GM19025 (cell line): ENCODE data around the gene GARIN5B.
"Not testable (repeated sequence)": the region's sequence is repeated elsewhere in the genome, so short reads cannot be mapped to it uniquely, and the experiment has no call there.

Source experiments
- ATAC-seq: cut with Tn5 transposase; IDR thresholded peaks from one replicate; pipeline ENCODE4 v1.9.1; 2021; ENCODE audit warnings: mild to moderate bottlenecking, low read depth, moderate library complexity; ENCODE audit not compliant: unreplicated experiment

GARIN5B gene

DNA sequence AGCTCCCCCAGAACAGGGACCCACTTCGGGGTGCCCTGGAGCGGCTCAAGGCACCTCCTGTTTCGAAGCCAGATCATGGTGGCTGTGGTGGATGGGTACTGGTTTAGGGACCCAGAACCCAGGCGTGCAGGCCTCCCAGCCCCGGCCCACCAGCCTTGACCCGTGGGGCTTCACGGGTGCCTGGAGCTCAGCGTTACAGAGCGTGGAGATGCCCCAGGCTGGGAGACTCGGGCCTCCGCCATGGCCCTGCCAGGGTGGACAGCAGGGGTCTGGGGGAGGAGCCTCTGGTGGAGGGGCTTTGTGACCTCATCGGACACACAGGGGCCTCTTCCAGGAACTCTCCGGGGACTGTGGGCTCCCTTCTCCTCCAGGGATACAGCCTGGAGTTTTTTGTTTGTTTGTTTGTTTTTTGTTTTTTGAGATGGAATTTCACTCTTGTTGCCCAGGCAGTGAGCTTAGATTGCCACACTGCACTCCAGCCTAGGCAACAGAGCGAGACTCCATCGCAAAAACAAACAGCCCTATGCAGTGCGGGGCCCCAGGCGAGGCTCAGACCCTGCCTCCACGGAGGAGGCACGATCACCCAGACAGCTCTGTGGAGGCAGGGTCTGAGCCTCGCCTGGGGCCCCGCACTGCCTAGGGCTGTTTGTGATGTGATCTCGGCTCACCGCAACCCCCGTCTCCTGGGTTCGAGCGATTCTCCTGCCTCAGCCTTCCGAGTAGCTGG is at the start of gene GARIN5B:
Gene GARIN5B, minus strand, starts transcription at position 271 of the 727 bp plus-strand sequence. Its CDS starts 194 bp downstream, at position 77.
- ATAC-seq: no peak

DNA sequence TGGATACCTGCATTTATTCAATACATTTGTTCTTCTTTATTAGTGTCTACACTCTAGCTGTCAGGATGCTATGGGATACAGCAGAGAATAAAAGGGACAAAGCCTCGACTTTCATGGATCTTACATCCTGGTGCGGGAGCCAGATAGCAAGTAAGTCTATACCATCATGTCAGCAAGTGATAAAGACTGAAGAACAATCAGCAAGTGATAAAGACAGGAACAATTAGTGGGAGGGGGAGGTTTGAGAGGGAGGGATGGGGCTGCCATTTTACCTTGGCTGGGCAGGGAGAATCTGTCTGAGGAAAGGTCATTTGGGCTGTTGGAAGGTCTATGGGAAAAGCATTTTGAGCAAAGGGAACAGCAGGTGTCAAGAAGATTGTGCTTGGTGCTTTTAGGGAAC is 47.1 kb upstream of the GARIN5B start:
- no peak for ATAC-seq

- not testable (repeated sequence) for ATAC-seq
Observed at GRCh38 chr19:55409179-55409578, 46.1 kb upstream of the GARIN5B start.

DNA sequence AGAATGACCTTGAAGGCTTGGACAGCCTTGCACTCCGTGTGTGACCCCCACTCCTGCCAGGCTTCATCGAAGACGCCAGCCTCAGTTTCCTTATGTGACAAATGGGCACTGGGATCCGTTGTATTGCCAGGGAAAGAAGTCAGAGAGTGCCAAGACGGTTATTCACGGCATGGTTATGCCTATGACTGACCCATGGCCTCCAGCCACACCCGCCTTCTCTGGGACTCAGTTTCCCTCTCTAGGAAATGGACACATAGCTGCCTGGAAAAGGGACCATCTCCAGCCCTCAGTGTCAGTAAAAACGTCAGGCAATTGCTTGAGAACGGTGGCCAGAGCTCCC is 45.4 kb upstream of the GARIN5B start:
- no peak for ATAC-seq

DNA sequence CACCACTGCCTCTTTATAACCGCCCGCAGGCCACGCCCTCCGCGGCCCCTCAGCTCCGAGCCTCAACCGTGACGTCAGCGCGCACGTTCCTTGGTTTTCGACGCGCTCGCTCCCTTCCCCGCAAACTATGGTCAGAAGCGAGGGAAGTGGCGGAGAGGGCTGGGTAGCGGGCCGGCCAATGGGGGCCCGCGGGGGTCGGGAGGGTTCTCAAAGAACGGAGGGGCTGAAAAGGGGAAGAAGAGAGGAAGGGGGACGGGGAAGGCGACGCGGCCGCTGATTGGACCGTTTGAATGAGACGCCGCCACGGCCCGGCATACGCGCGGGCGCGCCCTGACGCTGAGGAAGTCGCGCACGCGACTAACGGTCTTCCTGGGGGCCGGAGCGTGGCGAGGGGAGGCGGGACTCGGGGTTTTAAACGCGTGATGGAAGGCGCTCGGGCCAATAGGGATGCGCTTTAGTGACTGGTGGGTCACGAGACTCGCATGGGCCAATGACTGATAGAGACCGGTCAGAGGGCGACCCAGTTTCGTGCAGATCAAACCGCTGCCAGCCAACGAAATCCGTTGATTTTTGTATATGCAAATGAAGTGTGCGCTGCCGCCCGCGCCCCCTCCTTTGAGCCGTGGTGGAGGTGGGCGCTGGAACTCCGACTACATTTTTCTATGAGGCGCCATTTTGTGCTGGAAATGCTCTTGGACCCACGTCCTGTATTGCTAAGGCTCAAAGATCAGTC is 44.9 kb upstream of the GARIN5B start:
- peak; percentile 77 for ATAC-seq

GRCh38 chr19:55407550-55407799 is 44.4 kb upstream of the GARIN5B start, which contains the start of gene UBE2S:
UBE2S (minus strand) TSS chr19:55407788; CDS start chr19:55407589, 199 bp downstream.
- ATAC-seq: peak; percentile 17

GRCh38 chr19:55406826-55407549 is 43.9 kb upstream of the GARIN5B start:
- ATAC-seq: no peak

DNA sequence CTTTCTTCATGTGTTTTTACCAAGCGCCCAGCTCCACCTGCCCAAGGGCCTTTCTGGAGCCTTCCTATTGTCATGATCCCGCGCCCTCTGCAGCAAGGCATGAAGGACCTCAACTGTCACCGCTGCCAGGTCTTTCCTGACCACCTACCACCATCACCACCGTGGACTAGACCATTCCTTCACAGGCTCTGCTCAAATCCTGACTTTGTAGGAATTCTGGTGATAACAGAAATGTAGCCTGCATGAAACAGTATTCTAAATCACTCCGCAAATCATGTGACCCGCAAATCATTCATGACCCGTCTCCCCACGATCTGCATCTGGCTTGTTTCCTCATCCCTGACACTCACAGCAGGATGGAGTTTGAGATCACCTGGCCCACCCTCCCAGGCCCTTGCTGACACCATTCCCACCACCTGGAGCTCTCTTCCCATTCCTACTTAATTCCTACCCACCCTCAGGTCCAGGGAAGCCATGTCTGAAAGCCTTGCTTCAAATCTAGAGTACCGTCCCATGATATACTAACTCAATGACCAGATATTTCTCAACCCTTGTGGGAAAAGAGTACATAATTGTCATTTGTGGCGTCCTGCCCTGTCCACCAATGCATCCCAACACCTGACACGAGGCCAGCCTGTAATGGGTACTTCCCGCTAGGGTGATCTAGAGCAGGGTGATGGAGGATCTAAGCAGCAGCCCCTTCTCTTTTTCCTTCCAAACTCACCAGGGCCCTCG is 43.2 kb upstream of the GARIN5B start:
- ATAC-seq: no peak

- no peak for ATAC-seq
Observed at GRCh38 chr19:55405638-55406037, 42.6 kb upstream of the GARIN5B start.

DNA sequence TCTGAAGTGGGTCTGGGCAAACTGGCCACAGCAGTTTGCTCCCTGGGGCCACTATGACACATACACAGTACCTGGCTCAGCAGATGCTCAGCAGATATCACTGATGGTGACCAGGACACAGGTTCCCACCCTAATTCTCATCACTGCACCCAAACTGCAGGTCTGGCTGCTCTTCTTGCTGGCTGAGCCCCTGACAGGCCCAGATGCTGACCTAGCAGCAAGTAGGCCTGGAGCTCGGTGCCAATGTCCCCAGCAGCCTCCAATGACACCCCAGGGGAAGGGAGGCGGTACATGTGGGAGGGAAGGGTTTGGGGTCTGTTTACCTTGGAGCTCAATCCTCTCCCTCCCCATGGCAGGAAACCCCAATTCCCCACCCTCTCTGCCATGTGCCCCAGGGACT is 39.4 kb upstream of the GARIN5B start:
- ATAC-seq: no peak

DNA sequence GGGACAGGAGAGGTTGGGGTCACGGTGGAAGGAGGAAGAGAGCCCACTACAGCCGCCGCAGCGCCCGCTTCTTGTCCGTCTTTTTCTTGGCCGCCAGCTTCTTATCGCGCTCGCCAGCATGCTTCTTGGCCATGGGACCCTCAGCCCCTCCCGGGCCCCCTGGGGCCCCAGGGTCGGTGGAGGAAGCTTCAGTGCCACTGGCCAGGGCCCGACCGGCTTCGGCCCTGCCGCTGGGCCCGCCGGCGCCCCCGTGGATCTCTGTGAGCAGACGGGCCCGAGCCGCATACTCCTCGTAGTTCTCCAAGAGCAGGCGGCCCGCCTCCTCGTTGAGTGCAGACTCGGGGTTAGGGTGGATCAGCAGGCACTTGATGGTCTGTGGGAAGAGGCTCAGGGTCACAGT is 38.3 kb upstream of the GARIN5B start:
- ATAC-seq: not testable (repeated sequence)

GRCh38 chr19:55400281-55401087 is 37.4 kb upstream of the GARIN5B start:
- ATAC-seq: no peak

DNA sequence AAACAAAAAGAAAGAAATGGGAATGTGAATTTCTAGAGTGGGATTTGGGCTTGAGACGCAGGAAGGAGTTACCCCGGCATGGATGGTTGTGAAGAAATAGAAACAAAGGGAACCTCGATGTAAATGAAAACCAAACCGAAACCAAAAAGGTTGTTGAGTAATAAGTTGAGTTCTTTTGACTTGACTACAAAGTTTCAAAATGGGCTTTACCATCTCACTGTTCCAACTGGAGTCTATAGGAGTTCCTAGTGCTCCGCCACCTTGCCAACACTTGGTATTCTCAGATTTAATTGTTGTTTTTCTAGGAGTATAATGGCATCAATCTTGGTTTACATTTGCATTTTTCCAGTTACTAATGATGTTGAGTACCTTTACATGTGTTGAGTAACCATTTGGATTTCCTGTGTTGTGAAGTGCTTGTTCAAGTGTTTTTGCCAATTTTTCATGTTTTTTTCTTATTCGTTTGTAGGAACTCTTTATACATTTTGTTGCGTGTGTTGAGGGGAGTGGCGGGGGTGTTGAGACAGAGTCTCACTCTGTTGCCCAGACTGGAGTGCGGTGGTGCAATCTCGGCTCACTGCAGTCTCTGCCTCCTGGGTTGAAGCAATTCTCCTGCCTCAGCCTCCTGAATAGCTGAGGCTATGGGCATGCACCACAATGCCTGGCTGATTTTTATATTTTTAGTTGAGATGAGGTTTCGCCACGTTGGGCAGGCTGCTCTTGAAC is 35.3 kb upstream of the GARIN5B start:
- ATAC-seq: no peak

GRCh38 chr19:55392820-55393761 is 30.0 kb upstream of the GARIN5B start:
- ATAC-seq: no peak

- ATAC-seq: no peak
Observed at GRCh38 chr19:55391702-55392615, 28.9 kb upstream of the GARIN5B start.

DNA sequence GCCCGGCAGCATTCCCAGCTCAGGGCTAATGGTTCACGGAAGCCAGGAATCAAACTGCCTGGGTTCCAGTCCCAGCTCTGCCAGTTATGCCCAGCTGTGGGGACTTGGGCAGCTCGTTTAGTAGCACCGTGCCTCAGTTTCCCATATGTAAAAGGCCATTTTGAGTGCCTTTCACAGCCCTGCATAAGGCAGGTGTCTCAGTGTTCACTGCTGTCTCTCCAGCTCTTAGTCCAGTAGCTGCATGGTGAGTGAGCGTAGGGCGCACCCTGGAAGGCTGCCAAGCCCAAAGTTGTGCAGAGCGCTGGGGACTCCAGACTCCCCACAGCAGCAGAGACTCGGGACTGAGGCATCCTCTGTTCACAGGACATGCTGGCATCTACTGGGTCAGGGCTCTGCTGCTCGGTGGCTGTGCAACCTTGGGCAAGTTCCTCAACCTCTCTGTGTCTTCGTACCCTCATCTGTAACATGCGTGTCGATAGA is 28.2 kb upstream of the GARIN5B start:
- ATAC-seq: no peak

DNA sequence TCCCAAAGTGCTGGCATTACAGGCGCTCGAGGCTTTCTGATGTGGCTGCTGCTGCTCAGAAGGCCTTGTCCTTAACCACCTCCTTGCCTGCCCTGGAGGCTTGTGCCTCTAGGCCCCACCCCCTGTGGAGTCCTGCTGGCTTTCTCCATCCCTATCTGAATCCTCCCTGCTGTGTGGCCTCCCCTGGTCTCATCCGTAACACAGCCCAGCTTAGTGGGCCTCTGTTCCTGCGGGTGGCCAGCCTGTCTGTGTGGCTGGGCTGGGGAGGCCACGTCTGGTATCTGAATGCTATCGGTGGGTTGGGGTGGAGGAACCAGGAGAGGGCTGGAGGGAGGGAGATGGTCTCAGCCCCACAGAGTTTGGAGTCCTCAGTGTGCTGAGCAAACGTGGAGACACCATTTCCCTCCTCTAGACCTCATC is 27.4 kb upstream of the GARIN5B start:
- ATAC-seq: no peak
